Measurements from ENCODE around the gene CFAP65.

The CFAP65 gene

GRCh38 chr2:219041252-219041651, at the start of gene CFAP65:
CFAP65 (minus strand) TSS chr2:219041516; CDS start chr2:219039048, 2,468 bp downstream.
- no peak for DNase-seq

DNA sequence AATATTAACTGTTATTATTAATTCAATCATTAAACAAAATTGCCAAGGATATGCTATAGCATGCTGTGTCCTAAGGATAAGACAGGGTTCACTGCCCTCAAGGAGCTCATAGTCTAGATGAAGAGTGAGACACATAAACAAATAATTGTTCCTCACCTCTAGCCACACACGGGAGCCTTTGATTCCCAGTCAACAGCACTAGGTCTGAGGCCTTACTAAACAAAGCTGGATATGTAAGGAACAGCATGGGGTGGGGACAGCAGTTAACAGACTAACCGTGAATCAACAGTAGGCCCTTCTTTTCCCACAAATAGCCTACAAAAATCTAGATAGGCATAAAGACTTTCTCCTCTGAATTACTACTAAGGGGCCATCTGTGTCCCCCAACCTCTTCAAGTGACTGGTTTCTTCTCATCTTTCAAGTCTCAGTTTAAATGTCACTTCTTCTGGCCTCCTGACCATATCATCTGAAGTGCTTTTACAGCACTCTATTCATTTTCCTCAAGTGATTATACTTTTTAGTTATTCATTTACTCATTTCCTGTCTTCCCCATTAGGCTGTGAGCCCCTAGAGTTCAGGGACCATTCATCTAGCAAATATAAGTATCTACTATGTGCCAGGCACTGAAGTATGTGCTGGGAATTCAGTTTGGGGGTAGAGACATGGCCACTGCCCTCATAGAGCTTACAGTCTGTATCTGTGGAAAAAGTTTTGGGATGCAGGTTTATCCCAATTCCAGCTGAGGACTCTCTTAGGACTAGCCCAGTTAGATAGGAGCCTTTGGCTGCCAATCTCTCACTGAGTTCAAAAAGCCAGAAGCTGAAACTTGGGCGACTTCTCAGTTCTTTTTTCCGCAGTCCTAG, 49.4 kb upstream of the CFAP65 start:
- no peak for DNase-seq

DNA sequence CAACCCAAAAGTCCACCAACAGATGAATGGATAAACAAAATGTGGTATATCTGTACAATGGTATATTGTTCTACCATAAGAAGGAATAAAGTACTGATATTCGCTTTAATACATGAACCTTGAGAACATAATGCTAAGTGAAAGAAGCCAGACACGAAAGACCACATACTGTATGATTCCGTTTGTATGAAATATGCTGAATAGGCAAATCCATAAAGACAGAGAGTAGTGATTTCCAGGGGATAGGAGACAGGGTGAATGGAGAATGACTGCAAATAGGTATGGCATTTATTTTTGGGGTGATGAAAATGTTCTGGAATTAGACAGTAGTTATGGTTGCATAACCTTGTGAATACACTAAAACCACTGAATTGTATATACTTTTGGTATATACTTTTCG, 48.0 kb upstream of the CFAP65 start:
- no peak for DNase-seq

DNA sequence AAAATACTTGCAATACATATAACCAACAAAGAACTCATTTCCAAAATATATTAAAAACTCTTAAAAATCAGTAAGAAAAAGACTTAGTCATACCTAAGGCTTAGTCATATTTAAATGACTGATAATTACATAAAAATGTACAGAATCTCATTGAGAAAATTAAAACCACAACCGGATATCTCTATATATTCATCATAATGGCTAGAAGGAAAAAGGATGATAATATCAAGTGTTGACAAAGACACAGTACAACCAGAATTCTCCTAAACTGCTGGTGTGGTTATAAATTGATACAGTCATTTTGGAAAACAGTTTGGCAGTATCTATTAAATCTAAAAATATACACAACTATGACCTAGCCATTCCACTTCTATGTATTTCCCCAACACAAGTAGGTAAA, 46.5 kb upstream of the CFAP65 start:
- DNase-seq, result no peak

DNA sequence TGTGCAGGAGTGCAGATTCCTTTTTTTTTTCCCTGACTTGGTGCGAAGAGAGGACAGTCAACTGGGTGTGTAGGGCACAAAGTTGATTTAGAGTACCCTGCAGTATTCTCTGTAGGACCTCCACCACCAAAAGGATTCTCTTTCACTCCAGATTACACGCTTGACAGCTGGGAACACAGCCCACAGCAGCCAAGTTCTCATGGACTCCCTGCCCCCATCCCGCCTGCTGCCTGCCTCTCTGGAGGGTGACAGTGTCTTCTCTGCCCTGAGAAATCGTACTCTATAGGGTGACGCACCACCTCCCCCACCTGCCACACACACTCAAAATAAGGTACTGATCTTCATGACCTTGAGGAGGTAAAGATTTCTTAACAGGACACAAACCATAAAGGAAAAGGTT, 46.0 kb upstream of the CFAP65 start:
- DNase-seq, result peak; percentile 32

DNA sequence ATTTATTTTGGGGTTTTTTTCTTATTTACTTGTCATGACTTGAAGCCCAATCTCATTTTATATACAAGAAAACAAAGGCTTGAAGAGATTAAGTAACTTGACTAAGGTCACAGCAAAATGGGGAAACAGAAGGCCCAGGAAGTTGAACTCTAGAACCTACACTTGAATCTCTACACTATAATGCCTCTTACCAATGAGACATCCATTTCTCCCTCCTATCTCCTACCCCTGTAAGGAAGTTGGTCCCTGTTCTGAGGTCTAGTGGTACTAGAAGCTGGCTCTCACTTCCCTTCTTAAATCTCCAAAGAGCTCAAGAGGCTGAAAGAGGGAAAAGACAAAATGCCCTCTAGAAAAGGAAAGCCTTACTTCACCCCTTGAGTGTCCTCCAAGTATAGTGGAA, 44.9 kb upstream of the CFAP65 start:
- DNase-seq, result no peak

DNA sequence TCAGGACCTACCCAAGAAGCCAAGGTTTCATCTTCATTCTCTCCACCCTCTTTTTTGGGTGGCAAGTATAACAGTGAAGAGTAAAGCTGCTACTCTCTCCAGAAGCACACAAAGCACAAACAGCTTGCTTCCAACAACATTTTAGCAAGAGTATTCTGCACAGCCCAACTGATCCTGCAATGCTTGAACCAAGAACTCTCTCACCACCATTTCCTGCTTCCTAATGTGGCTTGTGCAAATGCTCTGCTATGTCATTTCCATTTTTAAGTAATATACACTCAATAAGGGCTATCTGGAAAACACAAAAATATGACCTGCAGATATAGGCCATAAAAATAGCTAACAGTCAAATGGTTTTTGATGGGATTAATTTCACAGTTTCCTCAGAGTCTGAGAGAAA, 43.5 kb upstream of the CFAP65 start:
- no peak for DNase-seq

- no peak for DNase-seq
Measured at GRCh38 chr2:219082332-219082958, 41.1 kb upstream of the CFAP65 start.

DNA sequence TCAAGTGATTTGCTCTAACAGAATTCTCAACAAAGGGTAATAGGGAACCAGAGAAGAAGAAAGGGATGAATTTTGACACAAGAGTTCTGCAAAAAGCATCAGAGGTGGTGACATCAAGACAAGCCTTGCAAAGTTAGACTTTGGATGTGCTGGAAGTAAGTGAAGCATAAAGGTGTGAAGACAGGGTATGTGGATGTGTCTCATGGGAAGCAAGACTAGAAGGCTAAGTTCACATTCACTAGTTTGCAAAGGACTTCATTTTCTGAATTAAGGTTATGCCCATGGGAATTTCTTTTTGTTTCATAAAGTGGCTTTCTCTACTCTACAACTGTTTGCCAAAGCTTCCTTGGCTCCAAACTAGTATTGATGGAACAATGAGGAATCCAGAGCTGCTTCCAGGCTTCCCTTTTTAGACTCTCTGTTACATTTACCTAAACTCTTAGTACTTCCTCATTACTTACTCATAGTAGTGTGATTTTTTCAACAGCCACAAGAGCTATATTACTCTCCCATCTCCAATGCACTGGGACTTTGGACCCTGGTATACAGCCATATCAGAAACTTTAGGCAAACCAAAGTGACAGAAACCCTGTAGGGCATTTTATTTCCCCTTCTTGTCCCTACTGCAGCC, 40.5 kb upstream of the CFAP65 start:
- DNase-seq, result no peak

GRCh38 chr2:219081096-219081495, 39.8 kb upstream of the CFAP65 start:
- DNase-seq, result no peak

GRCh38 chr2:219079417-219079816, 38.1 kb upstream of the CFAP65 start:
- DNase-seq, result no peak

- no peak for DNase-seq
Measured at GRCh38 chr2:219078951-219079350, 37.6 kb upstream of the CFAP65 start.

GRCh38 chr2:219078126-219078525, 36.8 kb upstream of the CFAP65 start:
- DNase-seq, result no peak

DNA sequence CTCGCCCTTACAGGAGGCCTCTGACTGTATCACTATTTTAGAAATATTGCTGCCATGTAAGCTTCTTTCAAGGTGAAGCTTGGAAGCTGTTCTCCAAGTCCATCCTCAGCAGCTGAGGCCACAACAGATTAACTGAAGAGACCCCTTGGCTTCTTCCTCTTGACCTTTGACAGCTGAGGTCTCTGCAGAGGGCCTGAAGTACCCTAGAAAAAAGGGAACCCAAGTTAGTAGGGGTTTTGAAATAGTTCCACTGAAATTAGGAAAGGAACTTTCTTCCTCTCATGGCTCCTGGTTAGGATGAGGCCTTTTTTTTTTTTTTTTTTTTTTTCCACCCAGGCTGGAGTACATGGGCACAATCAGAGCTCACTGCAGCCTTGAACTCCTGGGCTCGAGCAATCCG, 34.9 kb upstream of the CFAP65 start:
- DNase-seq, result no peak

DNA sequence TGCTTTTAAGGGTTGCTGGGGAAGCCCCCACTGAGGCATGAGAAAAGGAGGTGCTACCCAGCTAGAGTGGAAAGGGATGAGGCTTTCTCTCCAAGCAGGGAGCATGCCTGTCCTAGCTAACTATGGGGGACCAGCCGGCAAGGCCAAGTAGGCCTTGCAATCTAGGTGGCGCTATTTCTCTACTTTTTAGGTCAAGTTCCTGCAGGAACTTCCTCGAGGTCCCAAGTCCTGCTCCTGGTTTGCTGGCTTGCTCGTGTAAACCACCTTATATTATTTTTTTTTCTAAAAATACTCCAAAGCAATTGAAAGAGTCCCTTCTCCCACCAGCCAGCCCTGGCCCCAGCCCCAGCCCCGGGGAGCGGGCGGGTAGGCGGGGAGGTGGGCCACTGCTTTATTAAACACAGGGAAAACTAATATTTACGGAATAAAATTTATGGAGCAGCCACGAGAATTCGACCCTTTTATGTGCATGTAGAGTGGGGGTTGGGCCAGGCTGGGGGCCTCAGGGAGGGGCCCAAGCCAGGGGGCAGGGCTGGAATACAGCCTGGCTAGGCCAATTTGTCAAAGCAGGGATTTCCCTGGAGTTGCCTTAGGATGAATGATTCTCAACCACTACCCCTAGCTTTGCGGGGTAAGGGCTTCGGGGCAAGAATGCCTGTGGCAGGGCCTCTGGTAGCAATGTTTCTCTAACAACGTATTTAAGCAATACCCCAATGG, 32.3 kb upstream of the CFAP65 start:
- DNase-seq, result peak; percentile 9

- no peak for DNase-seq
Measured at GRCh38 chr2:219072741-219073250, 31.5 kb upstream of the CFAP65 start.

- no peak for DNase-seq
Measured at GRCh38 chr2:219071131-219071816, 30.0 kb upstream of the CFAP65 start.

DNA sequence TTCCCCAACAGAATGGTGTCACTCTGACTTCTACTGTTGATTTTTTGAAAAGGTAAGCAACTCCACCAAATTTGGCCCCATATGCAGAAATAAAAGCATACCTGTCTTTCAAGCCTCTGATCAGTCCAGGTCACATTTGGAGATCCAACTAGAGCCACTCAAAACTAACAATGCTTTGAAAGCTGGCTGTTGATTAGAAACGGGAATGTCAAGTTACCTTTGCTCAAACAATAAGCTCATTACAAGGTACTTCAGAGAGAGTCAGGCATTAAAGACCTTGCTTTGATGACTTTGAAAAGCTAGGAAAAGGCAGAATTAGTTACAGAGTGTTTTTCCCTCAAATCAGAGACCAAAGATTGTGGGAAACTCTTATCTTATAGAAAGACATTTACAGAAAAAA, 24.2 kb upstream of the CFAP65 start:
- DNase-seq, result no peak

DNA sequence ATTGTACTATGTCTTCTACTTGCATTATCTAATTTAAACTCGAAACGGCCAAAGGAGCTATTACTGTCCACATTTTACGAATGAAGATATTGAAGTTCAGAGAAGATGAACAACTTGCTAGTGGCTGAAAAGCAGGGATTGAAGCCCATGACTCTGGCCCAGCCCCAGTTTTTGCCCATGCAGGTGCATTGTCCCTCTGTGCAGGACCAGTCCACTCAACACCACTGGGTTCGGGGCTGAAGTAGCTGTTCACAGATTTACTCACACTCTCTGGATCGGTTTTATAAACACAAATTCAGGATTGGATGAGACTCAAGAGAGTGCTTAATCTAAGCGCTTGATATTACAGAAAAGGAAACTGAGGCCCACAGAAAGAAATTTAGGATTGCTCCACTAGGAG, 20.8 kb upstream of the CFAP65 start:
- no peak for DNase-seq

- DNase-seq, result no peak
Measured at GRCh38 chr2:219060821-219061791, 19.8 kb upstream of the CFAP65 start, which contains the start of gene IHH. IHH (minus strand) TSS chr2:219060921; CDS start chr2:219060467, 454 bp downstream.

Measured in NCI-H524 treated with DMSO at 0.1 percent for 48 hours (cell line).